Activated CD4-positive, alpha-beta T cell treated with anti-CD3 and anti-CD28 coated beads, Interleukin-2, amount 50 U/mL, for 48 hours (primary cell): ENCODE data around the gene MAGOHB.
A peak's percentile ranks its signal among the peaks of the same experiment; 100 is the strongest.
"Not testable (repeated sequence)": the region's sequence is repeated elsewhere in the genome, so short reads cannot be mapped to it uniquely, and the experiment has no call there.

Experiments
- DNase-seq, 2 experiments: peaks; one replicate each; pipeline ENCODE4 v3.0.0-alpha.2; 2020

Gene MAGOHB

DNA sequence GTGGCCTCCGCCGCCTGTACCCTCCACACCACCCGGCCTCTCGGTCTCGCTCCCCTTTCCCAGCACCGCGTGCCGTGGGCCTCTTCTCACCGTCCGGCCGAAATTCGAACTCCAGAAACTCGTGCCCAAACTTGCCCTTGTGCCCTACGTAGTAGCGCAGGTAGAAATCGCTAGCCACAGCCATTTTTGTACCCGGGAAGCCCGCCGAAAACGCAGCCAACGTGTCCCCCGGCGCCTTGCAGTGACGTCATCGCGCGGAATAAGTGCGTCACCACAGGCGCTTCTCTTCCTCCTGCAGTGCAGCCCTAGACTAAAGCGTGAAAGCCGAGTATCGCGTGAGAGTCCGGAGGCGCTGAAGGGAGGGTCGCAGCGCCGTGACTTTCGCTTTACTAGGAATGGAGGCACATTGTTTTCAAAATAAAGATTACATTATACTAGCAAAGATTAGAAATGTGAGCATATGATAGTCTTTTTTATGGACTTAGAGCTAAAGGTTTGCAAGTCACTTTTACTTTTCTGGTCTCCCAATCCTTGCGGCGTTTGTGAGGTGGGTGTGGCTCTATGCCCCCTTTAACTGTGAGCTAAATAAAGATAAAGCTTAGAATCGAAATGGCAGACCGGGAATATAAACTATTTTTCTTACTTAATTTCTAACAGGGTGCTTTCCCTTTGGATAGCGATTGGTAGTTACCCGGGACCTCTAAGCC lies at the start of gene MAGOHB:
Gene MAGOHB (minus strand): TSS at position 261 of the 707 bp plus-strand sequence. CDS start 77 bp downstream, at position 184.
- DNase-seq = peak; percentile 99 to 100

DNA sequence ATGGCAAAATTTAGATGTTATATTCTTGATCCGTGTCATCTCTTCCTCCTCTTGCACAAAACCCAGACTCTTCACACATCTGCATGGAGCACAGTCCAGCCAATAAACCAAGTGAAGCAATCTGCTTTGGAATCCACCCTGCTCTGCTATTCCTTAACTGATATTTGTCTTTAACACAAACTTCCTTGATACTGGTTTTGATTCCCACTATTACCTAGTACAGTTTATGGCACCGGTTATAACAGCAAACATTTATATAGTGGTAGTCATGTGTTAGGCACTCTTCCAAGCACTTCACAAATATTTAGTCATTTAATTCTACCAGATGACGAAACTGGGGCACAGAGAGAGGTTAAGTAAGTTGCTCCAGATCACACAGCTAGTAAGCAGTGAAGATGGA lies 47.9 kb upstream of the MAGOHB start:
- no peak for DNase-seq

DNA sequence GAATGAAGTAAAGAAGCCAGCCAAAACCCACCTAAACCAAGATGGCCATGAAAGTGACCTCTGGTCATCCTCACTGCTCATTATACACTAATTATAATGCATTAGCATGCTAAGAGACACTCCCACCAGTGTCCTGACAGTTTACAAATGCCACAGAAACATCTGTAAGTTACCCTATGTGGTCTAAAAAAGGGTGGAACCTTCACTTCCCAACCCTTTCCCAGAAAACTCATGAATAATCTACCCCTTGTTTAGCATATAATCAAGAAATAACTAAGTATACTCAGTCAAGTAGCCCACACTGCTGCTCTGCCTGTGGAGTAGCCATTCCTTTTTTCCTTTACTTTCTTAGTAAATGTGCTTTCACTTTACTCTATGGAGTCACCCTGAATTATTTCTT lies 40.6 kb upstream of the MAGOHB start:
- DNase-seq = no peak

DNA sequence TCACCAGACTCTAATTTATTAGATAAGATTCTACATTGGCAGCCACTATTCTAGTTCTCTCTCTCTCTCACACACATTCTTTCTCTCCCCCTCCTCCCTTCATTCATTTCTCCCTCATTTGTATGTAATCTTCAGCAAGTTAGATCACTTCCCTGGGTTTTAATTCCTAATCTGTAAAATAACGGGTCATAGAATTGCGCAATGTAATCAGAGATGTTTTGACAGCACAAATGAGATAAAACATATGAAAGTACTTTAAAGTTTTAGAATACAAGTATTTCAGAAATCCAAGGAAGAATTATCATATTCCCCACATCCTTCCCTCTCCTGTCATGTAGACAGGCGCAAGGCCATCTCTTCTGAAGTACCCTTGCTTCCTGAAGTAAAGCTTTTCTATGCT lies 38.8 kb upstream of the MAGOHB start:
- no peak for DNase-seq

DNA sequence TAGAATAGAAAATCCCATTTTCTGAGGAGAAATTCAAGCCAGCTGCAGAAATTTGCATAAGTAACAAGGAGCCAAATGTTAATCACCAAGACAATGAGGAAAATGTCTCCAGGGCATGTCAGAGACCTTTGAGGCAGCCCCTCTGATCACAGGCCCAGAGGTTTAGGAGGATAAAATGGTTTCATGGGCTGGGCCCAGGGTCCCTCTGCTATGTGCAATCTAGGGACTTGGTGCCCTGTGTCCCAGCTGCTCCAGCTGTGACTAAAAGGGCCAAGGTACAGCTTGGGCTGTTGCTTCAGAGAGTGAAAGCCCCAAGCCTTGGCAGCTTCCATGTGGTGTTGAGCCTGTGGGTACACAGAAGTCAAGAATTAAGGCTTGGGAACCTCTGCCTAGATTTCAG lies 33.2 kb upstream of the MAGOHB start:
- DNase-seq = not testable (repeated sequence)

DNA sequence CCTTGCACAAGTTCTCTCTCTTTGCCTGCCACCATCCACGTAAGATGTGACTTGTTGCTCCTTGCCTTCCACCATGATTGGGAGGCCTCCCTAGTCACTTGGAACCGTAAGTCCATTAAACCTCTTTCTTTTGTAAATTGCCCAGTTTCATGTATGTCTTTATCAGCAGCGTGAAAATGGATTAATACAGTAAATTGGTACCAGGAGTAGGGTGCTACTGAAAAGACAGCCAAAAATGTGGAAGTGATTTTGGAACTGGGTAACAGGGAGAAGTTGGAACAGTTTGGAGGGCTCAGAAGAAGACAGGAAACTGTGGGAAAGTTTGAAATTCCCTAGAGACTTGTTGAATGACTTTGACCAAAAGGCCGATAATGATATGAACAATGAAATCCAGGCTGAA lies 32.5 kb upstream of the MAGOHB start:
- no peak for DNase-seq

DNA sequence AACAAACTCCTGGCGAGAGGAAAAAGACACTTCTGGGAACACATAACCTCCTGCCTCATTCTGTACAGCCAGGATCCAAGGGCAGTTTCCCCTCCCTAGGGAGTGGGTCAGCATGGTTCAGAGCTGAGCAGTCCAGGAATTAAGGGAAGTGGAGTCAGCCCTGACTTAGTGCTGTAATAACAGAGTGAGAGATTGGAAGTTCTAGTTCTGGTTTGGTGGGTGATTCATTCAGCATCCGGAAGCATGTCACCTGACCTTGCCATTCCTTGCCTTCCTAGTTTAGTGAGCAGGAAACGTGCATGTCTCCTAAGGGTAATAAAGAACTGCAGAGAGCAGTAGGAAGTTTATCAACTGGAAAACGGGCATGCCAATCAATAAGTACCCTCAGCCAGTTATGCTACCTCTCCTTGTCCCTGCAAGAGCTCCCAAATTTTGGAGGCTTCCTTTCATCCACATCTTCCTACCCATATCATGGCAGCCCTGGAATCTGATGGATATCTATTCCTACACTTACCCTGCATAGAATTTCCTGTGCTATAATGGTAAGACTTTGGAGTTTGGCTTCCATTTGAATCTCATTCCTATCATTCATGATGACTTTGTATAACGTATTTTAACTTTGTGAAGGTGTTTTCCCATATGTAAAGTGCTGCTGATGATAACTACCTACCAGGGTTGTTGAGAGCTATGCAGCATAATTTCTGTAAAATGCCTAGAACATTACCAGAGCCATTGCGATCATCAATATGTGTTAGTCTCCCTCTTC lies 28.5 kb upstream of the MAGOHB start:
- DNase-seq = no peak

DNA sequence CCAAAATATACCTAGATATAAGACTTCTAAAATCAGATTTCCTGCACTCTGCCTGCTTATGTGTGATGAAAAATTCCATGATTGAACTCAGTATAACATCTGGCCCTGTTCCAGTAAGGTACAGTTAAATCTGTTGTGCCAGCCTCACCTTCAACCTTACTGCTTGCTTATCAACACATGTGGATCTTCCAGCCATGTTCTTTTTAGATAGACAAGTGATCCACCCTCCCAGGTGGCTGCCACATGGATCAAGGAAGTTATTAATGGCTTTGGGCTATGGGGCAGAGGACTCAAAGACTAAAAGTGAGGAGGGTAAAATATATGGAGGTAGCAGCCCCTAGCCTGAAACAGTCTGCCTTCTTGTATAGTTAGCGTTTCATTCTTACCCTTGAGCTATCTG lies 25.3 kb upstream of the MAGOHB start:
- no peak for DNase-seq

DNA sequence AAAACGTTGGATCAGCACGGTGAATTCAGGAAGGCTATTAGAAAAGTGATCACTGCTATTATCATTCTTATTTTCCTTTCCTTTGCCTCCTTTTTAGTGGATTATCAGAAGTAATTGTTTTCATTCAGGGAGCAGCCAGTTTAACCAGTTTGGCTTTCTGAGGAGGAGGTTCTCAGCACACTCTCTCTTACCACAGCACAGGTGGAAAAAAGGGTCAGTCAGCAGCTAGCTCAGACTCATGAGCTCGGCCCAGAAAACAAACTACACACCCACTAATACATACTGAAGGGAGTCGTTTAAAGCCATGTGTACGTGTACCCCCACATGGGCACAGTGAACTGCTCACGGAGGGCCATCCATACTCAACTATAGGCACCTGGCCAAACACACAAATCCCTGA lies 23.2 kb upstream of the MAGOHB start:
- DNase-seq = no peak

DNA sequence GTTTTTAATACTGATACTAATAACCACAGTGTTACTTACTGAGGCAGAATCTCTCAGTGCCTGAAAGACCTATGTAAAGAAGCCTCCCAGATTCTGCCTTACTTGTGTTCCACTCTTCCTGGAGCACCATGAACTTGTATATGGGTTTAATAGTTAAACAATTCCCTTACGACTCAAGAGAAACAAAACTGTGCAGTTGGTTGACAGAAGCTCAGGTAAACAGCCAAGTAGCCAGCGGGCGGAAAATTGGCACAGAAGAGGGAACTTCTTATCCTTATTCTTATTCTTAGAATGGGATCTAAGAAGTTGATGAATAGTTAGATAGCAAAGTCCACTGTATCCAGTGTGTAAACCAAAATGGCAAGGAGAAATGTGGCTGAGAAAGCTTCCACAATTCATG lies 22.7 kb upstream of the MAGOHB start:
- no peak for DNase-seq

DNA sequence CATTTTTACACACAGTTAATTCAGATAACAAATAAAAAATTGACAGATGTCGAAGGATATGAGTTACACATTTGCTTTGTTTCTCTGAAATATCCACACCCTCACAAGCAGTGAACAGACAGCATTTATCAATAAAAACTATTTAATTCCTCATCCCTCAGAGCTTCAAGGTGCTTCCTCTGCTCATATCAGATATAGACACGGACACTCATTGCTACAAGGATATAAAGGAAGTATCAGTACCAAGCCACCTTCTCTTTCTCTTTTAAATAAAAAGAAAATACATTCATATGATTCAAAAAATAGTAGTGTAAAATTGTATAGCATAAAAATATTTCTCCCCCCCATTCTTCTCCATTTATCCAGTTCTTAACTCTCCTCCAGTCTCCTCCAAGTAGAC lies 21.9 kb upstream of the MAGOHB start:
- no peak for DNase-seq

DNA sequence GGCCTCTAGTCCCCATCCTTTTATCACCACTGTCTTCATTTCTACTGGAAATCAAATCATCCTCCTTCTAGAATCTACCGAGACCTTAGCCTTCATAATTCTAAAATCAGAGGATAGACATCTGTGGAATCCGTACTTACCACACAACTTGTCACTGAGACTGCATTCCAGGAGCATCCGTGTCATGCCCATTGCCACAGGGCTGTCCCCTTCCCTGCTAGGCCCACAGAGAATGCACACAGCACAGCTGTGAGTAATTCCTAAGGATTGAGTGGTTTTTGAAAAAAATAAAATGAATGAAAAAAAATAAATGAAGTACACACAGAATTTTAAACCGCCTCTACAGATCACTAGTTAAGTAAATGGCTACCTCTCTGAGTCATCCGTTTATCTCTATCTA lies 21.0 kb upstream of the MAGOHB start:
- no peak for DNase-seq

DNA sequence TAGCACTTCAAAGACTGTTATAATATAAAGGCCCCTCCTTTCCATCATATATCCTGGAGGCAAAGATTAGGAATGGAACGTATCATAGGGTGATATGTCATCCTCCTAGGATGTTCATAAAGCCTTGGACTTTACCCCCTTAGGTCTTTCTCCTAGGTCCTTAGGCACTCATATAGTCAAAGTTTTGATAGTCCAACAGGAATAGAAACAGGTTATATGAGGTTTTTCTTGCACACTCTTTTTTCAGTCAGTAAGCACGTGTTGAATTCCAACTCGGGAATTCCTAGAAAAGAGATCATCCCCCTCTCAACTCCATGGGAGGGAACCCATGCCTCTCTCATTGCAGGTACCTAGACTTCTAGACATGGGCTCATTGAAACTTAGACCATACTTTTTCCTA lies 20.1 kb upstream of the MAGOHB start:
- DNase-seq = no peak

DNA sequence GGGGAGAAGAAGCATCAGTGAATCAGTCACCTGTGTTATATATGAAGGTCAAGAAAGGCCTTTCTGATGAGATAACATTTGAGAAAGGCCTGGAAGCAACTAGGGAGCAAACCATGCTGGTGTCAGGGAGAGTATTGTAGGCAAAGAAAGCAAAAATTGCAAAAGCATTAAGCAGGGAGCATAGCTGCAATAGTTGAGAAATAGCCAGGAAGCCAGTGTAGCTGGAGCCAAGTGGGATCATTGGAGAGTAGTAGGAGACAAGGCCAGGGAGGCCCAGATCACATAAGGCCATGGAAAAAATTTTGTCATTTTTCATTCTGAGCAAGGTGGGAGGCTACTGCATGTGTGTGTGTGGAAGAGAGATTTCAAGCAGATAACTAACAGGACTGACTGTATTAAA lies 18.8 kb upstream of the MAGOHB start:
- no peak for DNase-seq

DNA sequence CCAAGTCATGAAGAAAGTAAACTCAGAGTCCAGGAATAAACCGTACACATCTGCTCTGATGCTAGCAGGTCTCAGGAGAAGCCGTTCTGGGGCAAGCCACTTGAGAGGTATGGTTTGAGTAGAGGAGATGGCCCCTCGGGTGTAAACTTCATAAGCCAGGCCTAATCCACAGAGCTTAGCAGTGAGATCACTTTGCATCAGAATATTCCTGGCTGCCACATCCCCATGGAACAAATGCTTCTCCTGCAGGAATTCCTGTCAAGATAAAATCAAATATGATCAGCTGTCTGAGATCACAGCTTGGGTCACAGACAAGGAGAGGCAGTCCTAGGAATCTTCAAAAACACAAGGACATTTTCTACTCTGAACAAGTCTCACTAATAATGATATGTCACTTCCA lies 11.2 kb upstream of the MAGOHB start:
- DNase-seq = no peak

DNA sequence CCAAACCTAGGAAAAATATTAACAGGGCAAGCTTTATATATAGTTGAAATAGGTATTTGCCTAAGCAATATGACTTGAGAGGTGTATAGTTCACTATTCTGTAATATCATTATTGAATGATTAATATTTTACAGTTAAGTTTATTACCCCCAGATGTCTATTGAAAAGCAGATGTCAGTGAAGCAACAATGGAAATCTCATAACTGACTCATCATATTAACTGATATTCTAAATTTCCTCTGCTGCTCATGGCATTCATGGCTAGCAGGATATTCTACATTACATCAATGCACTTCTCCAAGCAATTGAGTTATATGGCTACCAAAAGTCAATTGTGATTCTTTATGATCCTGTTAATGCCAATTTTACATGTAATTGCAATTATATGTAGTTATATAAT lies 9.7 kb upstream of the MAGOHB start:
- no peak for DNase-seq

DNA sequence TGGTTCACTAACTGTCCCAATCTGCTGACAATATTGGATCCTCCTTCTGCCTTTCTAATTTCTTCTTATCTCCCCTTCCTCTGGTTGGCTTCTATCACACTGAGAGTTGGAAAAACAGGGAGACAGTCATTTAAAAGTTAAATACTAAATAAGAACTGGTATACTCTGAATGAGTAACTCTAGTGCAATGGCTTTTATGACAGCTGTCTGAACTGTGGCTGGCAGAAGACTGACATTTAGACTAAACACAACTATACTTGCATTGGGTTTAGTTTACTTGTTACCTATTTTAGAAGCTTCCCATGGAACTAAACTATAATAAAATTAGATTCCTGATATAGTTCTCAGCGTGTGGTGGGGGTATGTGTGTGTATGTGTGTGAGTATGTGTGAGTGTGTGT lies 7.9 kb upstream of the MAGOHB start:
- DNase-seq = no peak

DNA sequence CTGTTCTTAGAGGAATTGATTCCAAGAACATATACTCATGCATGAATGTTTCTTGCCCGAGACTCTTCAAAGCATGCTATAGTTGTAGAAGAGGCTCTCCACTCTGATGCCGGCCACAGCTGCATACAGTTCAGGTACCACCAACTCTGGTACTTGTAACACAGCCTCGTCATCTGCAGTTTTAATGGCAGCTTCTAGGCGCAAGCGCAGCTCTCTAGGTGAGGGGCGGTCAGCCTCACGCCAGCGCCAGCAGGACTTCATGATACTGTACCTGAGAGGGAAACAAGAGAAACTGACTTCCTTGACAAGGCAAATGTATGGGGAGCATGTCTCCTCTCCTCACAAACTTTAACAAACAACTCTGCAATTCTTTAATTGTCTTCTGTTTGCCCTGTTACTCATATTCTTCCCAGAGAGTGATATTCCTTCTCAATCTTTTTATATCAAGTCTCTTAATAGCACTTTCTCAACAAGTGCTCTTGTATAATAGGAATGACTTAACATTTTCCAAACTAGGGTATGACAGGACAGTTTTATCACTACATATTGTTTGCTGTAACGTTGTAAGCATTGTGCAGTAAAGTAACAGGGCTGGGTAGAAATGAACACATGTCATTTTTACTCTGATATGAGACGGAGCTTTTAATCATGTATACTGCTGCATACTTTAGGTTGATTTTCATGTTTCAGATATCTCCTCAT lies 6.8 kb upstream of the MAGOHB start:
- no peak for DNase-seq

DNA sequence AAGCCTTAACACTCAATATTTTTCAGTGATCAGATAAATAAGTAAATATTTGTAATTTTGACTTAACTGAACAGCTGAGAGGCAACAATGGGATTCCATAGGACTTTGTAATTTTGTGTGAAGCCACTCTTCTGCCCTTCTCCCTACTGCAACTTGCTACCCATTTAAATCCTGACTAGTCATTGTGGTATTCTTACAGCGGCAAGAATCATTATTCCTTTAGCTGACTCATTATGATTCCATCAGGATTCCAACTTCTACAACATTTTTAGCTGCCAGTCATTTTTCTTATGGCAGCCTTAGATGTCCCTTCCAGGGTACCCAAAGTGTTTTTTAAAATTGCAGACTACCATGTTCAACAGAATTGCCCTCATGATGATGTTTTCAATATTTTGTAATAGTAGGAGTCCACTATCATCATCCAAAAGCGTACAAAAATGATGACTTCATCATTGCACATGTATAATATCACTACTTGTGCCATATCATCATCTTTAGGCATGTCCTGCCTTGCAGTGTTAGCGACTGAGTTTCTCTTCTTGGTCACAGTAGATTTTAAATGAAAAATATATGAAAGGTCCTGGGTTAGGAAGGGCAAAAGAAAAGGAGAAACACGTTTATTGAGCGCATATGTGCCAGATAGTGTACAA lies 5.1 kb upstream of the MAGOHB start:
- no peak for DNase-seq

DNA sequence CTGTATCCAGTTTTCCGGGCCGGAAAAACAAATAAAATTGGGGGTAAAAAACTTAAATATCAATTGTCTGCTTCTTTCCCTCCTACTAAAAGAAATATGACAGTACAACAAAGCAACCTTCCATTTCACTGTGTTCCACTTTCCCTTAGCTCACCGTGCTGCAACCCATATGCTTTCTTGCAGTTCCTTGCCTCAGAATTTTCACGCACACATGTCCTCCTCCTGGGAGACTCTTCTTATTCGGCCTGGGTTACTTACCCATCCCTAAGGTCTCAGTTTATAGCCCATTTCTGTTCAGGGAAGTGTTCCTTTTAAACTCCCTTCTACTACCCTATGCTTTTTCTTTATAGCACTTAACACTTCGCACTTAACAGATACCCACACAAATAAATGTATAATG lies 4.5 kb upstream of the MAGOHB start:
- no peak for DNase-seq

DNA sequence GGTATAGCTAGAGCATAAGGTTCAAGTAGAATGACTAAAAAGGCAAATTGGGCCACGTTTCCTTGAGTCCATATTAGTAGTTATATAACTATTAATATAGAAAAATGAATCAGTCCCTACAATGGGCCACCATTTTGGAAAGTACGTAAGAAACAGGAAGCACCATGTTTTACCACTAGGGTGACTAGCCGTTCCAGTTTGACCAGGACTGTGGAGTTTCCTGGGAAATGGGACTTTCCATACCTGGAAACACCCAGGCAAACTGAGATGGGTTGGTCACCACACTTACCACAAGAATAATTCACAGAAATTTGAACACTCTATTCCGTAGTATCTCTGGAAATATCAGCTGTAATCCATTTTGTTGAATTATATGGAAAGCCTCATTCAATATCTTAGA lies 2.1 kb upstream of the MAGOHB start:
- DNase-seq = no peak

DNA sequence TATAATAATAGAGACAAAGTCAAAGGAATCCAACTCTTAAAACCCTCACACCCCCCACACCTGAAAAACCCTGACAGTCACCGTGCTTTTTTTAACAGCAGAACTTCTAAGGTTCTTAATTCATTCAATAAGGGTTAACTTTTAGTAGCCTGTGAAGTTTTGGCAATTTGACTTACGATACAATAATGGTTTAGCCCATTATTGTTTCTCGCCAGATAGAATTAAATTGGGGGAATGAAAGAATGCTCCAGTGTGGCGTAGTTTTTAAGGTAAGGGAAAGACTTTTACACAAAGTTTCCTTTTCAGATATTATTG lies 604 bp upstream of the MAGOHB start:
- DNase-seq = no peak

DNA sequence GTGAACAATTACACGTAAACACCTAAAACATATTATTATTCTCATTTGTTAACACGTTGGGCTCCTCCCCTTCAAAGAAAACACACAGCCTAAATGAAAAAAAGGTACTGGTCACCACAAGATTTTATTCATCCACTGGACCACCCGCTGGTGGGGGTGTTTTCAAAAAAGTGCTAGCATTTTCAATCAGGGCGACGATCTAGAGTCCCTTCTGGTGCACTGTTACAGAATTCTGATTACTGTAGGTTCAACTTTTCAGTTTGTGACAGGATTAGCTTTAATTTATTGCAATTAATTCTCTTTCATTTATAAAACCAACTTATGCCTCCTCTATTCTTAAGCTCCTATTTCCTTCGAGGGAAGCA lies 443 bp downstream of the MAGOHB start:
- DNase-seq = no peak

DNA sequence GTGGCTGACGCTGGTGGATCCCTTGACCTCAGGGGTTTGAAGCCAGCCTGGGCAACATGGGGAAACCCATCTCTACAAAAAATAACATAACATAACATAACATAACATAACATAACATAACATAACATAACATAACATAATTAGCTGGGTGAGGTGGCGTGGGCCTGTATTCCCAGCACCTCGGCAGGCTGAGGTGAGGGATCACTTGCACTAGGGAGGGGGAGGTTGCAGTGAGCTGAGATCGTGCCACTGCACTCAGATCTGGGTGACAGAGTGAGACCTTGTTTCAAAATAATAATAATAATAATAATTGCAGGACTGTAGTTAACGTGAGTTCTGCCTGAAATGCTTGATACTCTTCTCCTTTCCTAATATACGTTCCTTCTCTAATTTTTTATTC lies 1.3 kb downstream of the MAGOHB start:
- DNase-seq = no peak
